Dermis microvascular lymphatic vessel endothelial cell (primary cell): ENCODE results near the gene DDX43. TPM values are rescaled to one million over a fixed set of nuclear protein-coding genes. Genes with fewer than 3 reads are reported as not detected.
"Not testable (repeated sequence)": the region's sequence is repeated elsewhere in the genome, so short reads cannot be mapped to it uniquely, and the experiment has no call there.

Experiments
- DNase-seq, 2 donors: peaks; one replicate each; pipeline versions ENCODE4 v3.0.0 to v3.0.0-alpha.2; 2010; ENCODE audit warnings: low read depth in 2 of 2
- total RNA-seq: library from RNA; depleted of rRNA; stranded (reverse); fragments of >200 nt; gene quantifications from 2 replicates; pipeline ENCODE4 v1.2.1, GENCODE V29; 2014

The DDX43 gene
- total RNA-seq, 1 donor from 2014 or later = 1.3 TPM

GRCh38 chr6:73388800-73389512 is 5.7 kb upstream of the DDX43 start:
- peak in 1 of 2 donors; percentile 43 for DNase-seq

GRCh38 chr6:73389854-73390253 is 4.8 kb upstream of the DDX43 start:
- no peak for DNase-seq

- DNase-seq = peak in 1 of 2 donors; percentile 7
Measured at GRCh38 chr6:73391675-73392074, 3.0 kb upstream of the DDX43 start.

- not testable (repeated sequence) for DNase-seq
Measured at GRCh38 chr6:73392188-73392587, 2.4 kb upstream of the DDX43 start.

GRCh38 chr6:73393278-73393677 is 1.4 kb upstream of the DDX43 start:
- no peak for DNase-seq

- DNase-seq = no peak
Measured at GRCh38 chr6:73395875-73396274, 1.2 kb downstream of the DDX43 start.

- DNase-seq = no peak
Measured at GRCh38 chr6:73400656-73401055, 6.0 kb downstream of the DDX43 start.

GRCh38 chr6:73409395-73409794 is 14.8 kb downstream of the DDX43 start:
- no peak for DNase-seq

- DNase-seq = no peak
Measured at GRCh38 chr6:73413102-73413501, 18.5 kb downstream of the DDX43 start.

- no peak for DNase-seq
Measured at GRCh38 chr6:73418081-73418741, 23.6 kb downstream of the DDX43 start.

GRCh38 chr6:73421534-73421933 is 26.9 kb downstream of the DDX43 start:
- DNase-seq = no peak

GRCh38 chr6:73435236-73435635 is 40.6 kb downstream of the DDX43 start:
- no peak for DNase-seq

- no peak for DNase-seq
Measured at GRCh38 chr6:73443555-73443954, 48.9 kb downstream of the DDX43 start.

- DNase-seq = peak in 1 of 2 donors; percentile 43
Measured at GRCh38 chr6:73451223-73452106, 56.8 kb downstream of the DDX43 start.

GRCh38 chr6:73452107-73452461 is 57.5 kb downstream of the DDX43 start, which contains the start of gene CGAS:
Gene CGAS (minus strand): TSS chr6:73452297. CDS start chr6:73452181, 116 bp downstream.
- DNase-seq = peak in 1 of 2 donors; percentile 55

GRCh38 chr6:73455865-73456629 is 61.4 kb downstream of the DDX43 start:
- DNase-seq = peak; percentile 34 to 65

- DNase-seq = not testable (repeated sequence)
Measured at GRCh38 chr6:73459474-73459873, 64.8 kb downstream of the DDX43 start.

- DNase-seq = no peak
Measured at GRCh38 chr6:73460056-73460455, 65.4 kb downstream of the DDX43 start.

- peak; percentile 86 to 94 for DNase-seq
Measured at GRCh38 chr6:73461537-73462350, 67.1 kb downstream of the DDX43 start, which contains the start of gene MTO1. Gene MTO1 (plus strand): TSS chr6:73461737. CDS start chr6:73461855, 118 bp downstream.
